ENCODE measurements around the gene CNNM1. TPM values are rescaled to one million over a fixed set of nuclear protein-coding genes. Genes with fewer than 3 reads are reported as not detected.

CNNM1 gene
- total and polyA plus RNA-seq, 11 donors, result 0.04 to 0.43 (median 0.11) TPM; not detected in 4

GRCh38 chr10:99430116-99430450 is 100.9 kb downstream of the CNNM1 start:
- TF ChIP-seq CTCF (IDR thresholded peaks at IDR 0.05) (no peak), POLR2A (IDR thresholded peaks at IDR 0.05) (no peak)
- Histone ChIP-seq H3K9me3 (no peaks in the 10 kb centered on the region), H3K27me3 (no peaks in the 10 kb centered on the region), H3K36me3 (peaks cover 0 to 13% (median 9%) of the 10 kb centered on the region in 9 donors), H3K27ac (peak overlapping the region; percentile 85 to 99 (median 93)), H3K4me3 (peak overlapping the region; percentile 71 to 96 (median 85)), H3K4me1 (peaks cover 0 to 61% (median 30%) of the 10 kb centered on the region in 12 donors)
- peak in 3 of 4 donors; percentile 0 to 8 (median 1) for ATAC-seq
- intact Hi-C loops (cut with DNase I), result loop anchor here in 7 of 10 donors (2.0 to 10.0 kb wide), 7 partner anchors 37 to 965 kb away; partner anchors contain the start of gene SLC25A28 (in 1 of the 7)
- WGBS, 4 donors, result 5 to 6% (median 6%) methylated on average over 14 of the region's 14 CpGs
- DNase-seq, result no peak

GRCh38 chr10:99430451-99431189 is 101.5 kb downstream of the CNNM1 start, which contains the start of gene GOT1:
GOT1 (minus strand) TSS chr10:99430624; CDS start chr10:99430565, 59 bp downstream.
- intact Hi-C loops (cut with DNase I), result loop anchor here in 7 of 10 donors (2.0 to 10.0 kb wide), 7 partner anchors 38 to 966 kb away; partner anchors contain the start of gene SLC25A28 (in 1 of the 7)
- Histone ChIP-seq H3K27ac (peak within 1 kb of the TSS; percentile 90 to 99 (median 97)), H3K4me1 (peaks cover 0 to 56% (median 30%) of the 10 kb centered on the region in 12 donors), H3K27me3 (no peaks in the 10 kb centered on the region), H3K36me3 (peaks cover 0 to 8% (median 5%) of the 10 kb centered on the region in 9 donors), H3K4me3 (peak within 1 kb of the TSS; percentile 71 to 96 (median 85)), H3K9me3 (no peaks in the 10 kb centered on the region)
- ATAC-seq, result peak; percentile 95 to 97 (median 96)
- TF ChIP-seq POLR2A (IDR thresholded peaks at IDR 0.05) (peak; percentile 50 to 81), CTCF (IDR thresholded peaks at IDR 0.05) (no peak)
- DNase-seq, result peak; percentile 94 to 98 (median 96)
- WGBS, 4 donors, result 0 to 2% (median 0%) methylated on average over 46 to 59 of the region's 59 CpGs

GRCh38 chr10:99431190-99431760 is 102.1 kb downstream of the CNNM1 start:
- H3K9me3 ChIP-seq, result no peaks in the 10 kb centered on the region
- H3K27me3 ChIP-seq, result no peaks in the 10 kb centered on the region
- intact Hi-C loops (cut with DNase I), result loop anchor here in 7 of 10 donors (2.0 to 10.0 kb wide), 7 partner anchors 38 to 966 kb away; partner anchors contain the start of gene SLC25A28 (in 1 of the 7)
- ATAC-seq (peak; percentile 52 to 75 (median 70)), DNase-seq (peak; percentile 84 to 90 (median 86))
- H3K27ac ChIP-seq, result peak overlapping the region; percentile 90 to 99 (median 97)
- WGBS, 4 donors, result 0 to 3% (median 1%) methylated on average over 20 of the region's 20 CpGs
- TF ChIP-seq CTCF (IDR thresholded peaks at IDR 0.05) (no peak), POLR2A (IDR thresholded peaks at IDR 0.05) (peak in 1 of 2 donors; percentile 6)
- peaks cover 0 to 7% (median 0%) of the 10 kb centered on the region in 9 donors for H3K36me3 ChIP-seq
- peaks cover 0 to 55% (median 30%) of the 10 kb centered on the region in 12 donors for H3K4me1 ChIP-seq
- peak overlapping the region; percentile 65 to 96 (median 85) for H3K4me3 ChIP-seq

- Histone ChIP-seq H3K36me3 (peaks cover 0 to 7% (median 0%) of the 10 kb centered on the region in 9 donors), H3K27ac (peak overlapping the region; percentile 90 to 99 (median 97)), H3K9me3 (no peaks in the 10 kb centered on the region), H3K27me3 (no peaks in the 10 kb centered on the region), H3K4me1 (peaks cover 0 to 54% (median 32%) of the 10 kb centered on the region in 12 donors), H3K4me3 (peak overlapping the region in 11 of 12 donors; percentile 71 to 96 (median 85))
- no peak for TF ChIP-seq POLR2A (IDR thresholded peaks at IDR 0.05)
- TF ChIP-seq CTCF (IDR thresholded peaks at IDR 0.05), result no peak
- no peak for ATAC-seq
- intact Hi-C loops (cut with DNase I), result loop anchor here in 7 of 10 donors (5.0 to 10.0 kb wide), 4 partner anchors 40 to 967 kb away; no protein-coding TSS in a partner anchor
- 95 to 99% (median 97%) methylated on average over 4 of the region's 4 CpGs for WGBS, 4 donors
- DNase-seq, result no peak
Measured at GRCh38 chr10:99432047-99432446, 102.9 kb downstream of the CNNM1 start.

Measured in heart left ventricle (tissue), 16 donors.